GM23248 (cell line): Measurements from ENCODE around the gene RNPS1. TPM values are rescaled to one million over a fixed set of nuclear protein-coding genes. Genes with fewer than 3 reads are reported as not detected.

ENCODE experiments used
- DNase-seq: peaks from one replicate; pipeline ENCODE4 v3.0.0-alpha.2; 2015
- H2AFZ ChIP-seq: fragments of 200-600 bp; sonication (generic); 2 replicates; pipeline ENCODE4 v1.6.1; 2016; ENCODE audit warnings: antibody characterized with exemption
- H3F3A ChIP-seq: fragments of 200-600 bp; sonication (generic); 2 replicates; pipeline ENCODE4 v1.6.1; 2016; ENCODE audit warnings: mild to moderate bottlenecking, antibody characterized with exemption, mixed run types; ENCODE audit not compliant: insufficient read depth
- H3K27ac ChIP-seq: fragments of 200-600 bp; sonication (generic); 2 replicates; pipeline ENCODE4 v1.5.1; 2016; ENCODE audit warnings: mild to moderate bottlenecking
- H3K27me3 ChIP-seq: fragments of 200-600 bp; sonication (generic); replicated peaks from 2 replicates; pipeline ENCODE4 v1.6.1; 2016; ENCODE audit warnings: mild to moderate bottlenecking; ENCODE audit not compliant: insufficient read depth
- H3K36me3 ChIP-seq: fragments of 200-600 bp; sonication (generic); 2 replicates; pipeline ENCODE4 v1.6.1; 2016; ENCODE audit warnings: low read depth, mild to moderate bottlenecking
- H3K4me1 ChIP-seq: fragments of 200-600 bp; sonication (generic); 2 replicates; pipeline ENCODE4 v1.6.1; 2016; ENCODE audit warnings: mild to moderate bottlenecking; ENCODE audit not compliant: insufficient read depth
- H3K4me2 ChIP-seq: fragments of 200-600 bp; sonication (generic); one replicate; pipeline ENCODE4 v1.6.1; 2016; ENCODE audit warnings: mild to moderate bottlenecking; ENCODE audit not compliant: unreplicated experiment
- H3K4me3 ChIP-seq: fragments of 200-600 bp; sonication (generic); 2 replicates; pipeline ENCODE4 v1.5.1; 2016; ENCODE audit warnings: mild to moderate bottlenecking
- H3K79me2 ChIP-seq: fragments of 200-600 bp; sonication (generic); 2 replicates; pipeline ENCODE4 v1.6.1; 2016; ENCODE audit warnings: mild to moderate bottlenecking; ENCODE audit not compliant: insufficient read depth
- H3K9ac ChIP-seq: fragments of 200-600 bp; sonication (generic); 2 replicates; pipeline ENCODE4 v1.6.1; 2016; ENCODE audit warnings: mild to moderate bottlenecking
- H3K9me2 ChIP-seq: fragments of 200-600 bp; sonication (generic); 2 replicates; pipeline ENCODE4 v1.6.1; 2016; ENCODE audit warnings: mixed run types, mild to moderate bottlenecking, moderate library complexity; ENCODE audit not compliant: insufficient read depth
- H3K9me3 ChIP-seq: fragments of 200-600 bp; sonication (generic); one replicate; pipeline ENCODE4 v1.6.1; 2017; ENCODE audit warnings: low read depth
- H4K20me1 ChIP-seq: fragments of 200-600 bp; sonication (generic); 2 replicates; pipeline ENCODE4 v1.6.0; 2016; ENCODE audit not compliant: insufficient read depth
- EZH2 ChIP-seq: fragments of 200-600 bp; sonication (generic); IDR thresholded peaks from 2 replicates; pipeline ENCODE4 v1.6.1; 2018; ENCODE audit warnings: antibody characterized with exemption, mild to moderate bottlenecking; ENCODE audit not compliant: insufficient read depth, poor library complexity, severe bottlenecking
- EZH2phosphoT487 ChIP-seq: fragments of 200-600 bp; sonication (generic); IDR thresholded peaks from 2 replicates; pipeline ENCODE4 v1.6.1; 2018; ENCODE audit warnings: antibody characterized with exemption, moderate library complexity, mild to moderate bottlenecking, low read depth; ENCODE audit not compliant: insufficient read depth
- WGBS, 2 experiments: methylation state at CpG; one replicate each; pipeline ENCODE4 v1.1.6; 2015 to 2017; ENCODE audit warnings: low lambda C conversion rate in 2 of 2, low coverage in 1 of 2; ENCODE audit errors: missing lambda C conversion rate in 2 of 2; 5-methylcytosine and 5-hydroxymethylcytosine counted together
- in situ Hi-C: fragments of 300-500 bp; cut with MboI; formaldehyde crosslinking; loops from 2 replicates; pipeline ENCODE4 v1.15.0; 2020
- polyA plus RNA-seq: library from polyadenylated mRNA; unstranded; fragments of >200 nt; fragmentation: Nextera tagmentation; extraction: Ambion mirVana; gene quantifications from 2 replicates; pipeline ENCODE4 v1.2.1, GENCODE V29; 2016
- total RNA-seq: library from RNA; depleted of rRNA; stranded (reverse); fragments of >200 nt; shearing (Covaris generic); gene quantifications from 2 replicates; pipeline ENCODE4 v1.2.3, GENCODE V29; 2014

RNPS1 gene
- total and polyA plus RNA-seq, 2 experiments from 2014 or later: 104 to 176 TPM

DNA sequence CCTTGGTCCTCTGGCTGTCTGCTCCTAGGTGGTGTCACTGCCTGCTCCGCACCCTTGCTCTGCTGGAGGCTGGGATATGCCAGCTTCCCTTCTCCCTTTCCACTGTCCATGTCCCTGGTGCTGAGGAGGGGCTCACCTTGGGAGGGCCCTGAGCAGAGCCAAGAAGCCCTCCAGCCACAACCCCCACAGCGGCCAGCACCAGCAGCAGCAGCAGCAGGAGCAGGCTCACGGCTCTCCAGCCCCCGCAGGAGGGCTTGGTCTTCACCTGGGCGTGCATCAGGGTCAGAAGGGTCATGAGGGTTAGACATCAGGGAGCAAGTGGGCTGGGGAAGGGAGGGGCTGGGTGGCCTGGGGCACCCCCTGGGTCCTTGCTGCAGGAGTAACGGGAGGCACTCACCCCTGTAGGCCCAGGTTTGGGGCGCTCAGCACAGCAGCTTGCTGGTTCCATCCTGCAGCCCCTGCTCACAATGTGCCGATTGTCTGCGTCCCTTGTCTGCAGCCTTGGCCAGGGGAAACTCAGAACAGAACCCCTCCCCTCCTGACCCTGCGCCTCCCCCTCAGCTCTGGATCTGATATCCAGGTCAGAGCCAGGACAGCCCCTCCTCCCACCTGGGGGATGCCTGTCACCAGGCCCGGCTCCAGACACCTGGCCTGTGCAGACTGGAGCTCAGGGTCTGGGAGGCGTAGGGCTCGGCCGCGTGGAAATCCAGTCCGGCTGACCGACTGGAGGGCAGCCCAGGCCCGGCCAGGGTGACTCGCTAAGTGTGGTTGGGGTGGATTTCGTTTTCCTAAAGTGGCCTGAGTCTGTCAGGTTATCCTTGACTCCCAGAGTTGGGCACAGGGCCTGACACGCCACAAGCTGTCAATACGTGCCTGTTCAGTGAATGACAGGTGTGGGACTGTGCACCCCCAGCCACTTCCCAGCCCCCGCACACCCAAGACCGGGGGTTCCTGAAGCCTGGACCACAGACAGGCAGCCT lies 57.2 kb downstream of the RNPS1 start, which contains the start of gene BRICD5:
Gene BRICD5 (minus strand): TSS at position 478 of the 980 bp plus-strand sequence. CDS start 30 bp downstream, at position 448.
- H3K9me3 ChIP-seq: no peaks in the 10 kb centered on the region
- no peak within 1 kb of the TSS for H3K4me2 ChIP-seq
- H3K27me3 ChIP-seq: no peaks in the 10 kb centered on the region
- no peak for DNase-seq
- no peaks in the 10 kb centered on the region for H3F3A ChIP-seq
- H2AFZ ChIP-seq: no peak within 1 kb of the TSS
- TF ChIP-seq EZH2phosphoT487 (no peak), EZH2 (no peak)
- peaks cover 14% of the 10 kb centered on the region for H3K4me1 ChIP-seq
- no peak within 1 kb of the TSS for H3K27ac ChIP-seq
- no peak within 1 kb of the TSS for H3K4me3 ChIP-seq
- no peaks in the 10 kb centered on the region for H3K9me2 ChIP-seq
- peaks cover 39% of the 10 kb centered on the region for H3K79me2 ChIP-seq
- H3K36me3 ChIP-seq: no peaks in the 10 kb centered on the region
- WGBS, 2 experiments: 82 to 84% methylated on average over 24 of the region's 24 CpGs
- no peak within 1 kb of the TSS for H3K9ac ChIP-seq
- H4K20me1 ChIP-seq: no peaks in the 10 kb centered on the region
- in situ Hi-C loops: no loop called here

DNA sequence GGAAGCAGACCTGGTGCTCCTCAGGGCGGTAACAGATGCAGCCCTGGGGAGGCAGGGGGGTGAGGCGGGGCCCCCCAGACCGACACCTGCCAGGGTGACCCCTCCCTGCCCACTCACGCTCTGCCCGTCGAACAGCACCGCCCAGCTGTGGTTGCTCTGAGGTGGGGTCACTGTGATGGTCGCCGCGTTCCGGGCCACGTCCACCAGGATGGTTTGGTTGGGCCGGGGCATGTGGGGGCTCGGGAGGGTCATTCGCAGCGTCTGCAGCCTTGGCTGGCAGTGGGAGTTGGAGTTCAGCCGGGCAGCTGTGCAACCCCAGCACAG lies 58.0 kb downstream of the RNPS1 start:
- Histone ChIP-seq H3K79me2 (peaks cover 40% of the 10 kb centered on the region), H2AFZ (no peak overlapping the region), H3K27ac (no peak overlapping the region), H3F3A (no peaks in the 10 kb centered on the region), H3K9ac (no peak overlapping the region), H3K36me3 (no peaks in the 10 kb centered on the region), H3K4me3 (no peak overlapping the region), H3K9me3 (no peaks in the 10 kb centered on the region), H3K4me1 (peaks cover 14% of the 10 kb centered on the region), H3K9me2 (no peaks in the 10 kb centered on the region), H4K20me1 (no peaks in the 10 kb centered on the region), H3K27me3 (no peaks in the 10 kb centered on the region), H3K4me2 (no peak overlapping the region)
- in situ Hi-C loops: no loop called here
- no peak for DNase-seq
- TF ChIP-seq EZH2phosphoT487 (no peak), EZH2 (no peak)
- 93 to 97% methylated on average over 11 to 17 of the region's 17 CpGs for WGBS, 2 experiments

DNA sequence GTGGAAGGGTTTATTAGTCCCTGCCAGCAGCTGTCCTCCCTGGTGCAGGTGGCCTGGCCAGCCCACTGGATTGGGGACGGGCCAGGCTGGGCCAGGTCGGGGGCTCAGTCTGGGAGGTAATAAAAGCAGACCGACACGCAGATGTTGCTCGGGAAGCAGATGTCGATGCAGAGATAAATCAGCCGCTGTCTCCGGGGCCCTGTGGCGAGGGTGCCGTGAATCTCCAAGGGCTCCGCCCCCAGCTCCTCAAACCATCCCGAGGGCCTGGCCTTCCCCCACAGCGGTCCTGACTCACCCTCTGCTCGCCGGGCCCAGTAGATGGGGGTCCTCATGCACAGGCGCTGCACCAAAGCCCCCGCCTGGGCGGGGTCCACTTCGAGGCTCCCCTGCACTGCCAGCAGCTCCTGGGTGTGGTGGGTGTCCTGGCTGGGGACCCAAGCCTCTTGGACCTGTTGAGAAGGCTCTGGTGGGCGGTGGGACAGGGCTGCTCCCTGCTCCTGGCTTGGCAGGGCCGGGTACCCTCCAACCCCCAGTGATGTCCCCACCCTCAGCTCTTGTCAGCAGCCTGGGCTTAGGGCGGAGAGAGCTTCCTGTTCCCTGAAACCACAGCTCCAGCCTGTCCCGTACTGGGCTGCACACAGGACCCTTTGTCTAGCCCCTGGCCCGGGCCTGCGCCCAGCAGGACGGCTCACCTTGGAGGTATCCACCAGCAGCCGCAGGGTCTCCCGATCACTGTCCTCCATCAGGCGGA lies 58.5 kb downstream of the RNPS1 start:
- Histone ChIP-seq H3K4me3 (no peak overlapping the region), H3K27me3 (no peaks in the 10 kb centered on the region), H3K79me2 (peaks cover 40% of the 10 kb centered on the region), H3K4me2 (no peak overlapping the region), H3K9me2 (no peaks in the 10 kb centered on the region), H3K9me3 (no peaks in the 10 kb centered on the region), H2AFZ (no peak overlapping the region), H3K9ac (no peak overlapping the region), H4K20me1 (no peaks in the 10 kb centered on the region), H3F3A (no peaks in the 10 kb centered on the region), H3K27ac (no peak overlapping the region), H3K4me1 (peaks cover 14% of the 10 kb centered on the region), H3K36me3 (no peaks in the 10 kb centered on the region)
- no peak for TF ChIP-seq EZH2phosphoT487
- no peak for TF ChIP-seq EZH2
- in situ Hi-C loops: no loop called here
- no peak for DNase-seq
- 83 to 86% methylated on average over 29 of the region's 29 CpGs for WGBS, 2 experiments

DNA sequence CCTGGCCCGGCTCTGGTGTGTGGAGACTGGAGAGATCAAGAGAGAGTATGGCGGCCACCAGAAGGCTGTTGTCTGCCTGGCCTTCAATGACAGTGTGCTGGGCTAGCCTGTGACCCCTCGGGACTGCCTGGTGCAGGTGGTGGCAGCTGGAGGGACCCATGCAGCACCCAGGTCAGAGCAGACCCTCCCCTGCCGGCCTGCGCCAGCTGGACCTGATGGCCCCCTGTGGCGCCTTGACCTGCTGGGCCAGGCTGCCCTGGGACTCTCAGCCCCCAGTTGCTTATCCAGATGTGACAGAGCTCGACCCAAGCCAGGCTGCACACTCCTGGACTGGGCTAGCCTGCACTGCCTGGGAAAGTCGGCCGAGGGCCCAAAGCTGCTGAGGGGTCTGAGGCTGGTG lies 59.2 kb downstream of the RNPS1 start:
- Histone ChIP-seq H3K4me3 (no peak overlapping the region), H3K9me3 (no peaks in the 10 kb centered on the region), H4K20me1 (no peaks in the 10 kb centered on the region), H3K36me3 (no peaks in the 10 kb centered on the region), H3K9ac (no peak overlapping the region), H3F3A (no peaks in the 10 kb centered on the region), H3K79me2 (peaks cover 39% of the 10 kb centered on the region), H3K27ac (no peak overlapping the region), H3K9me2 (no peaks in the 10 kb centered on the region), H3K4me1 (peaks cover 14% of the 10 kb centered on the region), H3K27me3 (no peaks in the 10 kb centered on the region), H2AFZ (no peak overlapping the region), H3K4me2 (no peak overlapping the region)
- in situ Hi-C loops: no loop called here
- DNase-seq: no peak
- 93 to 95% methylated on average over 8 to 9 of the region's 9 CpGs for WGBS, 2 experiments
- TF ChIP-seq EZH2phosphoT487 (no peak), EZH2 (no peak)
